ENCODE measurements around the gene CAMTA1. TPM values are rescaled to one million over a fixed set of nuclear protein-coding genes. Genes with fewer than 3 reads are reported as not detected.

The CAMTA1 gene
- total and polyA plus RNA-seq, 9 of the 15 experiments (the other 6 are each of a cell fraction or from before 2014, with no cell fraction given), result 43.9 to 161 (median 65.9) TPM

GRCh38 chr1:6893388-6893787 lies 108.1 kb downstream of the CAMTA1 start:
- H3K9me1 ChIP-seq (ENCODE audit: control insufficient read depth, insufficient read depth, low read length), result no peaks in the 10 kb centered on the region
- POLR2A ChIA-PET, result interaction anchor here (0.6 to 1.2 kb wide), 3 partner anchors 24 to 152 kb away, joined by 3 to 4 read pairs (median 4); no protein-coding TSS in a partner anchor
- ATAC-seq, result no peak

DNA sequence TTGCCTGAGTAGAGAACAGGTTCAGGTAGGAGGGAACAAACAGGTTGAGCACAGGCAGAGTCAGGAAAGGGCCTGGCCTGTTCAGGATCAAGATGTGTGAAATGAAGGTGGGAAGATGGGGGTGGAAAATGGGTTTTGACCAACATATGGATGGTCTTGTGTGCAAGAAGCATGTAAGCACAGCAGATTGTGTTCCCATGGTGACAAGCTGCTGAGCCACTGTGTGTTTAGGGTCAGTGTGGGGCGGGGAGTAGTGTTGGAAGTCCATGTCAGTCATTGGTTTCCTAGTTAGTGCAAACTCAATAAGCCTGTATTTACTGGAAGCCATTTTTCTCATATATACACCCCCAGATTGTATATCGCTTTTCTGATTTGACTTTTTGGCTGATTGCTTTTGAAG lies 111.9 kb downstream of the CAMTA1 start:
- no peaks in the 10 kb centered on the region for H3K4me1 ChIP-seq (replicated peaks in 1 of 2; ENCODE audit: control insufficient read depth in 2 of 2, insufficient read depth in 2 of 2, low read length in 2 of 2)
- no peaks in the 10 kb centered on the region for H3K36me3 ChIP-seq (ENCODE audit: control insufficient read depth, insufficient read depth, low read length)
- H3K4me2 ChIP-seq (ENCODE audit: insufficient read depth, low read length), result no peak overlapping the region
- H3K27ac ChIP-seq (ENCODE audit: extremely low read depth, low read depth, low read length), result no peak overlapping the region
- no peak overlapping the region for H2AFZ ChIP-seq (ENCODE audit: low read depth, low read length)
- intact Hi-C loops (cut with micrococcal nuclease), result no loop called here
- POLR2A ChIA-PET, result interaction anchor here (0.7 kb wide), 1 partner anchor 54 kb away, joined by 3 read pairs; no protein-coding TSS in a partner anchor
- peaks cover 9 to 12% of the 10 kb centered on the region in 2 experiments; a peak in 3 of 5 replicates for H3K27me3 ChIP-seq (ENCODE audit: control insufficient read depth in 2 of 2, insufficient read depth in 2 of 2, low read length in 2 of 2)
- no peaks in the 10 kb centered on the region; the same call in 1 of the 2 replicates for H4K20me1 ChIP-seq (replicated peaks; ENCODE audit: control insufficient read depth, insufficient read depth, low read length)
- no peak for TF ChIP-seq ZNF830 (CRISPR knock-in tag; IDR thresholded peaks at IDR 0.05)
- TF ChIP-seq RFX1 (IDR thresholded peaks at IDR 0.05), result peak; percentile 60; the same call in 1 of the 2 replicates
- no peaks in the 10 kb centered on the region for H3K9me3 ChIP-seq (replicated peaks; ENCODE audit: control insufficient read depth, insufficient read depth, low read depth, low read length)
- 8% methylated on average over 2 of the region's 2 CpGs for WGBS (ENCODE audit: insufficient coverage, low coverage, missing lambda C conversion rate)
- H3K9me1 ChIP-seq (ENCODE audit: control insufficient read depth, insufficient read depth, low read length), result no peaks in the 10 kb centered on the region
- H3K79me2 ChIP-seq (ENCODE audit: control insufficient read depth, insufficient read depth, low read length), result no peaks in the 10 kb centered on the region
- CTCF ChIA-PET (ENCODE audit: low intra/inter-chr PET ratio), result no interaction called here
- in situ Hi-C loops (cut with MboI), result loop anchor here (10.0 kb wide), 1 partner anchor 172 kb away; no protein-coding TSS in a partner anchor
- FAIRE-seq (no peak), DNase-seq (ENCODE audit: extremely low read depth in 1 of 4, low spot score in 3 of 4) (no peak), ATAC-seq (no peak)
- no TSS peak for BruUV-seq (replicated peaks)
- H3K9ac ChIP-seq (ENCODE audit: insufficient read depth in 1 of 2, low read depth in 2 of 2, low read length in 2 of 2), result no peak overlapping the region
- no peak overlapping the region for H3K4me3 ChIP-seq

More at GRCh38 chr1:6893388-6893787, 108.1 kb downstream of the CAMTA1 start:
- CTCF ChIA-PET (ENCODE audit: low intra/inter-chr PET ratio), result interaction anchor here (1.0 kb wide), 1 partner anchor 99 kb away, joined by 3 read pairs; no protein-coding TSS in a partner anchor
- Histone ChIP-seq H3K36me3 (ENCODE audit: control insufficient read depth, insufficient read depth, low read length) (no peaks in the 10 kb centered on the region), H3K27me3 (ENCODE audit: control insufficient read depth in 2 of 2, insufficient read depth in 2 of 2, low read length in 2 of 2) (peaks cover 6 to 12% of the 10 kb centered on the region in 2 experiments; a peak in 2 of 5 replicates), H3K27ac (ENCODE audit: extremely low read depth, low read depth, low read length) (no peak overlapping the region), H3K79me2 (ENCODE audit: control insufficient read depth, insufficient read depth, low read length) (no peaks in the 10 kb centered on the region), H3K4me1 (replicated peaks in 1 of 2; ENCODE audit: control insufficient read depth in 2 of 2, insufficient read depth in 2 of 2, low read length in 2 of 2) (no peaks in the 10 kb centered on the region), H4K20me1 (replicated peaks; ENCODE audit: control insufficient read depth, insufficient read depth, low read length) (no peaks in the 10 kb centered on the region; the same call in 1 of the 2 replicates), H3K9me3 (replicated peaks; ENCODE audit: control insufficient read depth, insufficient read depth, low read depth, low read length) (no peaks in the 10 kb centered on the region), H3K4me2 (ENCODE audit: insufficient read depth, low read length) (no peak overlapping the region), H2AFZ (ENCODE audit: low read depth, low read length) (no peak overlapping the region), H3K4me3 (no peak overlapping the region), H3K9ac (ENCODE audit: insufficient read depth in 1 of 2, low read depth in 2 of 2, low read length in 2 of 2) (no peak overlapping the region)
- intact Hi-C loops (cut with micrococcal nuclease) (no loop called here), in situ Hi-C loops (cut with MboI) (loop anchor here (10.0 kb wide), 1 partner anchor 169 kb away; no protein-coding TSS in a partner anchor)
- TF ChIP-seq JUND (IDR thresholded peaks at IDR 0.05; ENCODE audit: borderline replicate concordance, low read depth, low read length) (no peak), JUND (tag; IDR thresholded peaks at IDR 0.05; ENCODE audit: borderline replicate concordance, low read depth, low read length) (no peak), ATF7 (IDR thresholded peaks at IDR 0.05) (no peak), ZBTB8A (IDR thresholded peaks at IDR 0.05; ENCODE audit: partially characterized antibody) (no peak)
- no TSS peak for BruUV-seq (replicated peaks)
- no peak for FAIRE-seq
- DNase-seq (ENCODE audit: extremely low read depth in 1 of 4, low spot score in 3 of 4), result no peak
- 48% methylated on average over 7 of the region's 7 CpGs for WGBS (ENCODE audit: insufficient coverage, low coverage, missing lambda C conversion rate)
